ENCODE measurements around the gene DDN.

The DDN gene

GRCh38 chr12:49030119-49030518 is 30.9 kb upstream of the DDN start:
- Histone ChIP-seq H3K9ac (ENCODE audit: low read length) (no peak overlapping the region), H3K27me3 (ENCODE audit: control insufficient read depth, insufficient read depth, low read length) (no peaks in the 10 kb centered on the region), H3K9me3 (ENCODE audit: control insufficient read depth, low read depth, low read length) (no peaks in the 10 kb centered on the region), H3K27ac (ENCODE audit: low read length) (no peak overlapping the region), H3K4me1 (ENCODE audit: control insufficient read depth, low read depth, low read length) (no peaks in the 10 kb centered on the region), H3K4me3 (ENCODE audit: low read length) (no peak overlapping the region), H3K36me3 (ENCODE audit: control insufficient read depth, low read depth, low read length) (peaks cover 85% of the 10 kb centered on the region)

- Histone ChIP-seq H3K27me3 (ENCODE audit: control insufficient read depth, insufficient read depth, low read length) (no peaks in the 10 kb centered on the region), H3K9ac (ENCODE audit: low read length) (no peak overlapping the region), H3K36me3 (ENCODE audit: control insufficient read depth, low read depth, low read length) (peaks cover 83% of the 10 kb centered on the region), H3K9me3 (ENCODE audit: control insufficient read depth, low read depth, low read length) (no peaks in the 10 kb centered on the region), H3K4me1 (ENCODE audit: control insufficient read depth, low read depth, low read length) (no peaks in the 10 kb centered on the region), H3K27ac (ENCODE audit: low read length) (no peak overlapping the region), H3K4me3 (ENCODE audit: low read length) (no peak overlapping the region)
Observed at GRCh38 chr12:49028666-49029275, 29.6 kb upstream of the DDN start.

- H3K36me3 ChIP-seq (ENCODE audit: control insufficient read depth, low read depth, low read length): peaks cover 83% of the 10 kb centered on the region
- no peak overlapping the region for H3K27ac ChIP-seq (ENCODE audit: low read length)
Observed at GRCh38 chr12:49027846-49028555, 28.8 kb upstream of the DDN start.

GRCh38 chr12:49026678-49027480 is 27.7 kb upstream of the DDN start:
- peaks cover 82% of the 10 kb centered on the region for H3K36me3 ChIP-seq (ENCODE audit: control insufficient read depth, low read depth, low read length)
- H3K27ac ChIP-seq (ENCODE audit: low read length): no peak overlapping the region
- H3K27me3 ChIP-seq (ENCODE audit: control insufficient read depth, insufficient read depth, low read length): no peaks in the 10 kb centered on the region
- no peaks in the 10 kb centered on the region for H3K4me1 ChIP-seq (ENCODE audit: control insufficient read depth, low read depth, low read length)
- no peak overlapping the region for H3K9ac ChIP-seq (ENCODE audit: low read length)
- no peak overlapping the region for H3K4me3 ChIP-seq (ENCODE audit: low read length)
- H3K9me3 ChIP-seq (ENCODE audit: control insufficient read depth, low read depth, low read length): no peaks in the 10 kb centered on the region

More at GRCh38 chr12:49027846-49028555, 28.8 kb upstream of the DDN start:
- H3K27me3 ChIP-seq (ENCODE audit: control insufficient read depth, insufficient read depth, low read length): no peaks in the 10 kb centered on the region
- no peak overlapping the region for H3K4me3 ChIP-seq (ENCODE audit: low read length)
- no peak overlapping the region for H3K9ac ChIP-seq (ENCODE audit: low read length)
- H3K4me1 ChIP-seq (ENCODE audit: control insufficient read depth, low read depth, low read length): no peaks in the 10 kb centered on the region
- H3K9me3 ChIP-seq (ENCODE audit: control insufficient read depth, low read depth, low read length): no peaks in the 10 kb centered on the region

- peaks cover 83% of the 10 kb centered on the region for H3K36me3 ChIP-seq (ENCODE audit: control insufficient read depth, low read depth, low read length)
- no peak overlapping the region for H3K27ac ChIP-seq (ENCODE audit: low read length)
- no peaks in the 10 kb centered on the region for H3K27me3 ChIP-seq (ENCODE audit: control insufficient read depth, insufficient read depth, low read length)
- H3K4me3 ChIP-seq (ENCODE audit: low read length): no peak overlapping the region
- no peaks in the 10 kb centered on the region for H3K4me1 ChIP-seq (ENCODE audit: control insufficient read depth, low read depth, low read length)
- no peaks in the 10 kb centered on the region for H3K9me3 ChIP-seq (ENCODE audit: control insufficient read depth, low read depth, low read length)
- no peak overlapping the region for H3K9ac ChIP-seq (ENCODE audit: low read length)
Observed at GRCh38 chr12:49026101-49026500, 26.9 kb upstream of the DDN start.

- Histone ChIP-seq H3K27me3 (ENCODE audit: control insufficient read depth, insufficient read depth, low read length) (no peaks in the 10 kb centered on the region), H3K9ac (ENCODE audit: low read length) (no peak overlapping the region), H3K4me3 (ENCODE audit: low read length) (no peak overlapping the region), H3K9me3 (ENCODE audit: control insufficient read depth, low read depth, low read length) (no peaks in the 10 kb centered on the region), H3K36me3 (ENCODE audit: control insufficient read depth, low read depth, low read length) (peaks cover 81% of the 10 kb centered on the region), H3K27ac (ENCODE audit: low read length) (no peak overlapping the region), H3K4me1 (ENCODE audit: control insufficient read depth, low read depth, low read length) (no peaks in the 10 kb centered on the region)
Observed at GRCh38 chr12:49025463-49025862, 26.3 kb upstream of the DDN start.

GRCh38 chr12:49024543-49024942 is 25.4 kb upstream of the DDN start:
- Histone ChIP-seq H3K4me1 (ENCODE audit: control insufficient read depth, low read depth, low read length) (peaks cover under 1% of the 10 kb centered on the region), H3K27ac (ENCODE audit: low read length) (no peak overlapping the region), H3K36me3 (ENCODE audit: control insufficient read depth, low read depth, low read length) (peaks cover 73% of the 10 kb centered on the region), H3K27me3 (ENCODE audit: control insufficient read depth, insufficient read depth, low read length) (no peaks in the 10 kb centered on the region), H3K4me3 (ENCODE audit: low read length) (no peak overlapping the region), H3K9ac (ENCODE audit: low read length) (no peak overlapping the region), H3K9me3 (ENCODE audit: control insufficient read depth, low read depth, low read length) (no peaks in the 10 kb centered on the region)

- Histone ChIP-seq H3K4me3 (ENCODE audit: low read length) (no peak overlapping the region), H3K4me1 (ENCODE audit: control insufficient read depth, low read depth, low read length) (peaks cover 3% of the 10 kb centered on the region), H3K36me3 (ENCODE audit: control insufficient read depth, low read depth, low read length) (peaks cover 66% of the 10 kb centered on the region), H3K9me3 (ENCODE audit: control insufficient read depth, low read depth, low read length) (no peaks in the 10 kb centered on the region), H3K9ac (ENCODE audit: low read length) (no peak overlapping the region), H3K27ac (ENCODE audit: low read length) (no peak overlapping the region), H3K27me3 (ENCODE audit: control insufficient read depth, insufficient read depth, low read length) (no peaks in the 10 kb centered on the region)
Observed at GRCh38 chr12:49023812-49024211, 24.6 kb upstream of the DDN start.

GRCh38 chr12:49022558-49023178 is 23.5 kb upstream of the DDN start:
- Histone ChIP-seq H3K27me3 (ENCODE audit: control insufficient read depth, insufficient read depth, low read length) (no peaks in the 10 kb centered on the region), H3K9me3 (ENCODE audit: control insufficient read depth, low read depth, low read length) (no peaks in the 10 kb centered on the region), H3K27ac (ENCODE audit: low read length) (no peak overlapping the region), H3K4me1 (ENCODE audit: control insufficient read depth, low read depth, low read length) (peaks cover 6% of the 10 kb centered on the region), H3K36me3 (ENCODE audit: control insufficient read depth, low read depth, low read length) (peaks cover 54% of the 10 kb centered on the region), H3K9ac (ENCODE audit: low read length) (no peak overlapping the region), H3K4me3 (ENCODE audit: low read length) (no peak overlapping the region)

GRCh38 chr12:49021292-49021915 is 22.2 kb upstream of the DDN start:
- Histone ChIP-seq H3K4me3 (ENCODE audit: low read length) (no peak overlapping the region), H3K27ac (ENCODE audit: low read length) (no peak overlapping the region), H3K4me1 (ENCODE audit: control insufficient read depth, low read depth, low read length) (peaks cover 9% of the 10 kb centered on the region), H3K9ac (ENCODE audit: low read length) (no peak overlapping the region), H3K36me3 (ENCODE audit: control insufficient read depth, low read depth, low read length) (peaks cover 46% of the 10 kb centered on the region), H3K9me3 (ENCODE audit: control insufficient read depth, low read depth, low read length) (no peaks in the 10 kb centered on the region), H3K27me3 (ENCODE audit: control insufficient read depth, insufficient read depth, low read length) (no peaks in the 10 kb centered on the region)

- no peaks in the 10 kb centered on the region for H3K9me3 ChIP-seq (ENCODE audit: control insufficient read depth, low read depth, low read length)
- H3K36me3 ChIP-seq (ENCODE audit: control insufficient read depth, low read depth, low read length): peaks cover 37% of the 10 kb centered on the region
- no peak overlapping the region for H3K4me3 ChIP-seq (ENCODE audit: low read length)
- H3K27ac ChIP-seq (ENCODE audit: low read length): no peak overlapping the region
- no peak overlapping the region for H3K9ac ChIP-seq (ENCODE audit: low read length)
- H3K27me3 ChIP-seq (ENCODE audit: control insufficient read depth, insufficient read depth, low read length): no peaks in the 10 kb centered on the region
- H3K4me1 ChIP-seq (ENCODE audit: control insufficient read depth, low read depth, low read length): peaks cover 9% of the 10 kb centered on the region
Observed at GRCh38 chr12:49020441-49020840, 21.3 kb upstream of the DDN start.

All from iPS-18a (cell line).